Gastroesophageal sphincter (tissue), 4 donors: Measurements from ENCODE around the gene ADCK2. TPM values are rescaled to one million over a fixed set of nuclear protein-coding genes. Genes with fewer than 3 reads are reported as not detected.

ENCODE experiments used
- ATAC-seq: fragments of 150-250 bp; one replicate; pipeline ENCODE4 v1.9.1; 2016; ENCODE audit warnings: mild to moderate bottlenecking, moderate library complexity
- H3K27ac ChIP-seq, 4 donors: fragments of 200-600 bp; sonication (generic) in 3 of 4; 1 replicate in 3 of 4; 2 replicates in 1 of 4; pipeline ENCODE4 v1.5.1; 2016 to 2019
- H3K27me3 ChIP-seq: fragments of 200-600 bp; sonication (generic); one replicate; pipeline ENCODE4 v1.5.1; 2019
- H3K36me3 ChIP-seq, 2 donors: fragments of 200-600 bp; sonication (generic); one replicate each; pipeline ENCODE4 v1.5.1; 2019; ENCODE audit warnings: control low read depth in 1 of 2
- H3K4me1 ChIP-seq, 3 donors: fragments of 200-600 bp; sonication (generic); 1 replicate in 2 of 3; 2 replicates in 1 of 3; pipeline ENCODE4 v1.5.1; 2016 to 2019; ENCODE audit warnings: control low read depth in 2 of 3
- H3K4me3 ChIP-seq, 2 donors: fragments of 200-600 bp; sonication (generic); one replicate each; pipeline ENCODE4 v1.5.1; 2019; ENCODE audit warnings: mild to moderate bottlenecking in 1 of 2, moderate library complexity in 1 of 2
- H3K9me3 ChIP-seq, 3 donors: fragments of 200-600 bp; sonication (generic); one replicate each; pipeline ENCODE4 v1.5.1; 2017 to 2019; ENCODE audit warnings: control low read depth in 2 of 3
- EP300 ChIP-seq: sonication (generic); formaldehyde crosslinking; IDR thresholded peaks from one replicate; pipeline ENCODE4 v1.6.1; 2017; ENCODE audit warnings: antibody characterized with exemption, mild to moderate bottlenecking
- POLR2A ChIP-seq, 2 donors: fragments of 450-650 bp; IDR thresholded peaks; one replicate each; pipeline ENCODE4 v1.6.1; 2017; ENCODE audit warnings: antibody characterized with exemption in 2 of 2, mild to moderate bottlenecking in 2 of 2, moderate library complexity in 1 of 2
- POLR2AphosphoS5 ChIP-seq: sonication (generic); formaldehyde crosslinking; IDR thresholded peaks from one replicate; pipeline ENCODE4 v1.6.1; 2017; ENCODE audit warnings: antibody characterized with exemption
- WGBS, 2 donors: methylation state at CpG; one replicate each; pipeline ENCODE4 v1.1.5; 2018; ENCODE audit warnings: low coverage in 1 of 2; 5-methylcytosine and 5-hydroxymethylcytosine counted together
- small RNA-seq, 4 donors: library from RNA; depleted of rRNA; stranded (forward); fragments of <200 nt; gene quantifications; one replicate each; pipeline ENCODE3, GENCODE V24; 2016
- total RNA-seq, 4 donors: library from RNA; depleted of rRNA; stranded (reverse); fragments of >200 nt; gene quantifications; one replicate each; pipeline ENCODE4 v1.1.0, GENCODE V29; 2016
- TF ChIP-seq, protein P1 (sequence below), 4 experiments: fragments of 200-600 bp in 2 of 4; fragments of 450-650 bp in 2 of 4; sonication (generic) in 1 of 4; IDR thresholded peaks; one replicate each; pipeline ENCODE4 v1.5.1; 2017 to 2019; ENCODE audit warnings: antibody characterized with exemption in 4 of 4, mild to moderate bottlenecking in 2 of 4, moderate library complexity in 2 of 4

The ADCK2 gene
- total RNA-seq, 4 donors from 2014 or later = 14.5 to 33.4 (median 22.4) TPM

DNA sequence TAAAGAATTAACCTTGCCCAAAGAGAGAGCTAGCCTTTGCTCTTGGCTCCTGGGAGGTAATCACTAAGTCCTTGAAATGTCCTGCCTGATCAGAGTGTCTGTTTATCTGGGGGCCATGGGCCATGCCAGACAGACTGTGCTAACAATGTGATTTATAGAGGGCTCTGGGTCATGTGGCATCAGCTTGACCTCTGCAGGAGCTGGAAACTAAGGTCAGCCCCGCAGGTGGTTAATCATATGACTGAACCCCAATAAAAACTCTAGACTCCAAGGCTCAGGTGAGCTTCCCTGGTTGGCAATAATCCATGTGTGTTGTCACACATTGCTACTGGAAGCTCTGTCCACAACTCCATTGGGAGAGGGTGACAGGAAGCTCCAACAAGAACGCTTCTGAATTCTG is 71.3 kb downstream of the ADCK2 start:
- H3K27ac ChIP-seq = no peak overlapping the region
- ATAC-seq = no peak
- WGBS, 2 donors = 89 to 91% methylated on average over 1 of the region's 2 CpGs
- H3K4me3 ChIP-seq = no peak overlapping the region
- H3K4me1 ChIP-seq = no peaks in the 10 kb centered on the region
- H3K27me3 ChIP-seq = no peaks in the 10 kb centered on the region
- H3K9me3 ChIP-seq = no peaks in the 10 kb centered on the region
- TF ChIP-seq EP300 (no peak), POLR2AphosphoS5 (no peak), POLR2A (IDR thresholded peaks at IDR 0.05) (no peak)
- TF ChIP-seq, protein P1, sequence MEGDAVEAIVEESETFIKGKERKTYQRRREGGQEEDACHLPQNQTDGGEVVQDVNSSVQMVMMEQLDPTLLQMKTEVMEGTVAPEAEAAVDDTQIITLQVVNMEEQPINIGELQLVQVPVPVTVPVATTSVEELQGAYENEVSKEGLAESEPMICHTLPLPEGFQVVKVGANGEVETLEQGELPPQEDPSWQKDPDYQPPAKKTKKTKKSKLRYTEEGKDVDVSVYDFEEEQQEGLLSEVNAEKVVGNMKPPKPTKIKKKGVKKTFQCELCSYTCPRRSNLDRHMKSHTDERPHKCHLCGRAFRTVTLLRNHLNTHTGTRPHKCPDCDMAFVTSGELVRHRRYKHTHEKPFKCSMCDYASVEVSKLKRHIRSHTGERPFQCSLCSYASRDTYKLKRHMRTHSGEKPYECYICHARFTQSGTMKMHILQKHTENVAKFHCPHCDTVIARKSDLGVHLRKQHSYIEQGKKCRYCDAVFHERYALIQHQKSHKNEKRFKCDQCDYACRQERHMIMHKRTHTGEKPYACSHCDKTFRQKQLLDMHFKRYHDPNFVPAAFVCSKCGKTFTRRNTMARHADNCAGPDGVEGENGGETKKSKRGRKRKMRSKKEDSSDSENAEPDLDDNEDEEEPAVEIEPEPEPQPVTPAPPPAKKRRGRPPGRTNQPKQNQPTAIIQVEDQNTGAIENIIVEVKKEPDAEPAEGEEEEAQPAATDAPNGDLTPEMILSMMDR (IDR thresholded peaks at IDR 0.05) = no peak
- peaks cover 0 to 56% of the 10 kb centered on the region in 2 donors for H3K36me3 ChIP-seq

Small RNA genes lying within 50 kb of the gene (small RNA-seq; reads per million reads assigned to genes)
- 0 reads per million in 4 donors for gene RN7SL771P

Other genes starting within 250 kb of the ADCK2 start
- 100 to 1,000 TPM in 1 of 4 donors, 10 to 100 TPM in 3; 66.6 to 122 (median 87.5) TPM for gene MKRN1, start 193.4 kb upstream of the ADCK2 start, total RNA-seq
- 10 to 100 TPM; 25.2 to 83.5 (median 46.5) TPM for gene DENND2A, start 32.1 kb upstream of the ADCK2 start, total RNA-seq
- gene NDUFB2, start 23.8 kb downstream of the ADCK2 start, total RNA-seq = 100 to 1,000 TPM; 187 to 472 (median 345) TPM